ENCODE measurements around the gene RPL41. TPM values are rescaled to one million over a fixed set of nuclear protein-coding genes. Genes with fewer than 3 reads are reported as not detected.

Gene RPL41
- total RNA-seq, 1 donor from 2014 or later, result 3,580 TPM

GRCh38 chr12:56158926-56159461 lies 42.6 kb downstream of the RPL41 start:
- H3K27me3 Mint-ChIP-seq (ENCODE audit: unreplicated experiment), result no peaks in the 10 kb centered on the region
- H3K27ac Mint-ChIP-seq (ENCODE audit: unreplicated experiment), result peak overlapping the region; percentile 98
- peaks cover 52% of the 10 kb centered on the region for H3K4me1 Mint-ChIP-seq (ENCODE audit: unreplicated experiment)
- no peak for DNase-seq (ENCODE audit: extremely low spot score, unreplicated experiment)
- no peak for TF ChIP-seq CTCF (IDR thresholded peaks at IDR 0.05)
- peak overlapping the region; percentile 95 for H3K4me3 Mint-ChIP-seq (ENCODE audit: unreplicated experiment)
- peaks cover 43% of the 10 kb centered on the region for H3K36me3 Mint-ChIP-seq (ENCODE audit: unreplicated experiment)
- H3K9me3 Mint-ChIP-seq (ENCODE audit: unreplicated experiment), result no peaks in the 10 kb centered on the region

GRCh38 chr12:56159482-56160192 lies 43.2 kb downstream of the RPL41 start:
- H3K9me3 Mint-ChIP-seq (ENCODE audit: unreplicated experiment), result no peaks in the 10 kb centered on the region
- no peak for DNase-seq (ENCODE audit: extremely low spot score, unreplicated experiment)
- H3K4me1 Mint-ChIP-seq (ENCODE audit: unreplicated experiment), result peaks cover 52% of the 10 kb centered on the region
- H3K27me3 Mint-ChIP-seq (ENCODE audit: unreplicated experiment), result no peaks in the 10 kb centered on the region
- H3K27ac Mint-ChIP-seq (ENCODE audit: unreplicated experiment), result peak overlapping the region; percentile 98
- TF ChIP-seq CTCF (IDR thresholded peaks at IDR 0.05), result no peak
- peak overlapping the region; percentile 95 for H3K4me3 Mint-ChIP-seq (ENCODE audit: unreplicated experiment)
- H3K36me3 Mint-ChIP-seq (ENCODE audit: unreplicated experiment), result peaks cover 47% of the 10 kb centered on the region

GRCh38 chr12:56160193-56160763 lies 43.8 kb downstream of the RPL41 start:
- TF ChIP-seq CTCF (IDR thresholded peaks at IDR 0.05), result no peak
- Mint-ChIP-seq H3K27ac (ENCODE audit: unreplicated experiment) (peak overlapping the region; percentile 98), H3K9me3 (ENCODE audit: unreplicated experiment) (no peaks in the 10 kb centered on the region), H3K27me3 (ENCODE audit: unreplicated experiment) (no peaks in the 10 kb centered on the region), H3K4me1 (ENCODE audit: unreplicated experiment) (peaks cover 50% of the 10 kb centered on the region), H3K36me3 (ENCODE audit: unreplicated experiment) (peaks cover 45% of the 10 kb centered on the region), H3K4me3 (ENCODE audit: unreplicated experiment) (peak overlapping the region; percentile 95)
- DNase-seq (ENCODE audit: extremely low spot score, unreplicated experiment), result no peak

- Mint-ChIP-seq H3K9me3 (ENCODE audit: unreplicated experiment) (no peaks in the 10 kb centered on the region), H3K27me3 (ENCODE audit: unreplicated experiment) (no peaks in the 10 kb centered on the region), H3K36me3 (ENCODE audit: unreplicated experiment) (peaks cover 45% of the 10 kb centered on the region), H3K4me1 (ENCODE audit: unreplicated experiment) (peaks cover 46% of the 10 kb centered on the region), H3K27ac (ENCODE audit: unreplicated experiment) (peak overlapping the region; percentile 98), H3K4me3 (ENCODE audit: unreplicated experiment) (peak overlapping the region; percentile 95)
- DNase-seq (ENCODE audit: extremely low spot score, unreplicated experiment), result no peak
- no peak for TF ChIP-seq CTCF (IDR thresholded peaks at IDR 0.05)
Measured at GRCh38 chr12:56160894-56161689, 44.7 kb downstream of the RPL41 start.

Data from osteocyte (in vitro differentiated cells).